RKO (cell line): Measurements from ENCODE around the gene UNC119B.

Experiments used
- DNase-seq: peaks from one replicate; pipeline ENCODE4 v3.0.0-alpha.2; 2016; ENCODE audit warnings: low spot score

Gene UNC119B

GRCh38 chr12:120688527-120689071 lies 21.7 kb upstream of the UNC119B start:
- DNase-seq = peak; percentile 59

GRCh38 chr12:120689397-120690082 lies 20.7 kb upstream of the UNC119B start:
- no peak for DNase-seq

GRCh38 chr12:120690083-120690450 lies 20.2 kb upstream of the UNC119B start:
- DNase-seq = no peak

GRCh38 chr12:120690978-120691377 lies 19.3 kb upstream of the UNC119B start:
- DNase-seq = no peak

GRCh38 chr12:120692524-120693033 lies 17.7 kb upstream of the UNC119B start:
- DNase-seq = no peak

- DNase-seq = no peak
Observed at GRCh38 chr12:120693848-120694247, 16.4 kb upstream of the UNC119B start.

GRCh38 chr12:120696626-120697025 lies 13.6 kb upstream of the UNC119B start:
- no peak for DNase-seq

- no peak for DNase-seq
Observed at GRCh38 chr12:120697344-120697743, 12.9 kb upstream of the UNC119B start.

GRCh38 chr12:120698665-120699064 lies 11.6 kb upstream of the UNC119B start:
- no peak for DNase-seq

- no peak for DNase-seq
Observed at GRCh38 chr12:120699553-120699952, 10.7 kb upstream of the UNC119B start.

GRCh38 chr12:120700886-120701285 lies 9.4 kb upstream of the UNC119B start:
- DNase-seq = no peak

GRCh38 chr12:120702637-120703036 lies 7.6 kb upstream of the UNC119B start:
- DNase-seq = no peak

GRCh38 chr12:120703311-120703942 lies 6.8 kb upstream of the UNC119B start:
- no peak for DNase-seq

GRCh38 chr12:120705618-120706017 lies 4.6 kb upstream of the UNC119B start:
- no peak for DNase-seq

- no peak for DNase-seq
Observed at GRCh38 chr12:120706029-120706428, 4.2 kb upstream of the UNC119B start.

- no peak for DNase-seq
Observed at GRCh38 chr12:120708651-120709050, 1.6 kb upstream of the UNC119B start.

- DNase-seq = peak; percentile 34
Observed at GRCh38 chr12:120710805-120711296, 593 bp downstream of the UNC119B start.

GRCh38 chr12:120711411-120711810 lies 1.2 kb downstream of the UNC119B start:
- DNase-seq = peak; percentile 40

GRCh38 chr12:120712610-120713009 lies 2.4 kb downstream of the UNC119B start:
- no peak for DNase-seq

- peak; percentile 90 for DNase-seq
Observed at GRCh38 chr12:120713861-120714482, 3.7 kb downstream of the UNC119B start.

GRCh38 chr12:120718055-120718454 lies 7.8 kb downstream of the UNC119B start:
- DNase-seq = no peak

GRCh38 chr12:120719072-120719471 lies 8.8 kb downstream of the UNC119B start:
- DNase-seq = no peak
